H1 (cell line): ENCODE results near the gene MYH7. TPM values are rescaled to one million over a fixed set of nuclear protein-coding genes. Genes with fewer than 3 reads are reported as not detected.
A peak's percentile ranks its signal among the peaks of the same experiment; 100 is the strongest.

ENCODE experiments used
- CTCF ChIA-PET: fragments of 300-600 bp; sonication (Branson Sonifier 250); formaldehyde crosslinking; loops from one replicate; lab custom pipeline; 2021; ENCODE audit not compliant: partially characterized antibody; lab: Charles Lee
- POLR2A ChIA-PET: fragments of 300-600 bp; sonication (Branson Sonifier 250); formaldehyde crosslinking; loops from one replicate; lab custom pipeline; 2021; ENCODE audit warnings: inconsistent platforms; ENCODE audit not compliant: partially characterized antibody; lab: Charles Lee
- DNase-seq, 2 experiments: peaks; one replicate each; pipeline versions ENCODE4 v3.0.0 to v3.0.0-alpha.2; 2010 to 2022; ENCODE audit warnings: low spot score in 2 of 2, low read depth in 1 of 2, mixed read lengths in 1 of 2
- FAIRE-seq: peaks from 2 replicates; lab custom pipeline; 2011; peaks lifted over from hg19 to GRCh38; lab: Jason Lieb, UNC
- H2AFZ ChIP-seq: 2 replicates; pipeline ENCODE4 v1.8.1; 2012; ENCODE audit warnings: low read length, inconsistent platforms
- H2AK5ac ChIP-seq: 2 replicates; pipeline ENCODE4 v1.6.1; 2013; ENCODE audit warnings: low read depth, low read length
- H2BK120ac ChIP-seq: replicated peaks from 2 replicates; pipeline ENCODE3; 2013; ENCODE audit warnings: low read depth, low read length, inconsistent platforms
- H2BK12ac ChIP-seq: 2 replicates; pipeline ENCODE4 v1.6.1; 2013; ENCODE audit warnings: low read depth, low read length
- H2BK15ac ChIP-seq: 2 replicates; pipeline ENCODE4 v1.6.1; 2013; ENCODE audit warnings: low read length
- H2BK20ac ChIP-seq: 2 replicates; pipeline ENCODE4 v1.6.1; 2013; ENCODE audit warnings: low read length
- H2BK5ac ChIP-seq: 2 replicates; pipeline ENCODE4 v1.6.1; 2013; ENCODE audit warnings: low read depth, low read length
- H3K14ac ChIP-seq: 2 replicates; pipeline ENCODE4 v1.6.1; 2013; ENCODE audit warnings: inconsistent platforms; ENCODE audit not compliant: insufficient read length
- H3K18ac ChIP-seq: 2 replicates; pipeline ENCODE4 v1.6.1; 2013; ENCODE audit warnings: low read length; ENCODE audit errors: extremely low read depth
- H3K23ac ChIP-seq: 2 replicates; pipeline ENCODE4 v1.6.1; 2013; ENCODE audit warnings: inconsistent platforms; ENCODE audit not compliant: insufficient read length
- H3K23me2 ChIP-seq: 2 replicates; pipeline ENCODE4 v1.6.1; 2013; ENCODE audit warnings: low read depth, low read length
- H3K27ac ChIP-seq: 2 replicates; pipeline ENCODE4 v1.6.1; 2011; ENCODE audit warnings: low read depth, low read length, inconsistent platforms
- H3K27me3 ChIP-seq, 4 experiments: replicated peaks in 1 of 4; 1 replicate in 1 of 4; 2 replicates in 3 of 4; pipeline versions ENCODE4 v1.6.1 to v1.8.1; 2011 to 2013; ENCODE audit warnings: low read length in 3 of 4, mild to moderate bottlenecking in 3 of 4, inconsistent platforms in 2 of 4, mixed read lengths in 2 of 4, moderate library complexity in 1 of 4; ENCODE audit not compliant: control insufficient read depth in 3 of 4, insufficient read depth in 3 of 4; ENCODE audit errors: extremely low read depth in 1 of 4
- H3K36me3 ChIP-seq, 4 experiments: 2 replicates each; pipeline versions ENCODE4 v1.6.1 to v1.8.1; 2011 to 2013; ENCODE audit warnings: mild to moderate bottlenecking in 4 of 4, low read length in 3 of 4, moderate library complexity in 2 of 4, control low read depth in 1 of 4, inconsistent platforms in 1 of 4; ENCODE audit not compliant: insufficient read depth in 4 of 4, control insufficient read depth in 2 of 4
- H3K4ac ChIP-seq: replicated peaks from 2 replicates; pipeline ENCODE3; 2013; ENCODE audit warnings: low read length, low read depth, mixed read lengths, inconsistent platforms; ENCODE audit not compliant: insufficient read length
- H3K4me1 ChIP-seq, 4 experiments: replicated peaks in 1 of 4; 1 replicate in 1 of 4; 2 replicates in 3 of 4; pipeline versions ENCODE4 v1.6.1 to v1.8.1; 2011 to 2013; ENCODE audit warnings: low read length in 3 of 4, inconsistent platforms in 2 of 4, mixed read lengths in 1 of 4; ENCODE audit not compliant: insufficient read depth in 4 of 4, control insufficient read depth in 3 of 4
- H3K4me2 ChIP-seq, 2 experiments: 2 replicates each; pipeline versions ENCODE4 v1.6.1 to v1.8.1; 2011 to 2013; ENCODE audit warnings: low read depth in 2 of 2, low read length in 2 of 2, control low read depth in 1 of 2, inconsistent platforms in 1 of 2, mild to moderate bottlenecking in 1 of 2; ENCODE audit not compliant: insufficient read depth in 1 of 2
- H3K4me3 ChIP-seq, 4 experiments: fragments of 200-600, 300-600 bp in 1 of 4; sonication (generic), shearing (Covaris generic), sonication (Bioruptor Twin) in 1 of 4; 2 replicates each; pipeline versions ENCODE4 v1.5.1 to v1.8.1; 2011 to 2016; ENCODE audit warnings: low read length in 4 of 4, low read depth in 3 of 4, control low read depth in 2 of 4, inconsistent platforms in 2 of 4, mild to moderate bottlenecking in 2 of 4, mixed read lengths in 1 of 4, moderate library complexity in 1 of 4; ENCODE audit not compliant: insufficient read depth in 2 of 4; ENCODE audit errors: extremely low read depth in 1 of 4
- H3K56ac ChIP-seq: replicated peaks from 2 replicates; pipeline ENCODE3; 2013; ENCODE audit warnings: low read depth, mild to moderate bottlenecking, mixed read lengths, low read length, inconsistent platforms; ENCODE audit not compliant: insufficient read length
- H3K79me1 ChIP-seq: 2 replicates; pipeline ENCODE4 v1.6.1; 2013; ENCODE audit warnings: low read depth, low read length, control low read depth
- H3K79me2 ChIP-seq, 2 experiments: 2 replicates each; pipeline versions ENCODE4 v1.6.1 to v1.8.1; 2012 to 2013; ENCODE audit warnings: low read length in 2 of 2, mild to moderate bottlenecking in 2 of 2, inconsistent platforms in 1 of 2; ENCODE audit not compliant: insufficient read depth in 2 of 2, control insufficient read depth in 1 of 2
- H3K9ac ChIP-seq, 4 experiments: replicated peaks in 1 of 4; 1 replicate in 1 of 4; 2 replicates in 3 of 4; pipeline versions ENCODE4 v1.6.1 to v1.8.1; 2011 to 2013; ENCODE audit warnings: low read depth in 3 of 4, low read length in 3 of 4, control low read depth in 2 of 4, mild to moderate bottlenecking in 2 of 4, moderate library complexity in 2 of 4, inconsistent platforms in 1 of 4; ENCODE audit errors: extremely low read depth in 1 of 4
- H3K9me3 ChIP-seq, 2 experiments: 2 replicates each; pipeline versions ENCODE4 v1.6.1 to v1.8.1; 2012 to 2013; ENCODE audit warnings: mild to moderate bottlenecking in 2 of 2, moderate library complexity in 2 of 2, control low read depth in 1 of 2, inconsistent platforms in 1 of 2, low read depth in 1 of 2, low read length in 1 of 2, mixed read lengths in 1 of 2; ENCODE audit not compliant: insufficient read depth in 2 of 2
- H4K20me1 ChIP-seq, 2 experiments: replicated peaks in 1 of 2; 2 replicates each; pipeline versions ENCODE3 to v1.8.1; 2011 to 2013; ENCODE audit warnings: inconsistent platforms in 2 of 2, low read length in 2 of 2, mild to moderate bottlenecking in 1 of 2; ENCODE audit not compliant: insufficient read depth in 2 of 2, control insufficient read depth in 1 of 2
- H4K5ac ChIP-seq: 2 replicates; pipeline ENCODE4 v1.6.1; 2013; ENCODE audit warnings: low read length, low read depth, mixed read lengths, inconsistent platforms; ENCODE audit not compliant: insufficient read length
- H4K8ac ChIP-seq: 2 replicates; pipeline ENCODE4 v1.8.0; 2013; ENCODE audit warnings: mild to moderate bottlenecking, moderate library complexity, low read length, inconsistent platforms; ENCODE audit not compliant: insufficient read depth; ENCODE audit errors: extremely low read depth
- H4K91ac ChIP-seq: replicated peaks from 2 replicates; pipeline ENCODE3; 2013; ENCODE audit warnings: low read length, mixed read lengths, inconsistent platforms; ENCODE audit not compliant: insufficient read length
- CBX5 ChIP-seq: fragments of 300-800, 300-1000 bp; sonication (generic); IDR thresholded peaks from 2 replicates; pipeline ENCODE4 v1.7.1; 2016; ENCODE audit warnings: antibody characterized with exemption, low read length, low read depth
- CHD2 ChIP-seq: IDR thresholded peaks from 2 replicates; pipeline ENCODE4 v1.6.1; 2012; ENCODE audit warnings: low read length, improper control_type of control experiment
- RBBP5 ChIP-seq: IDR thresholded peaks from 2 replicates; pipeline ENCODE4 v1.7.1; 2012; ENCODE audit warnings: low read depth, mild to moderate bottlenecking, inconsistent platforms, low read length, moderate library complexity, borderline replicate concordance
- TBP ChIP-seq: IDR thresholded peaks from 2 replicates; pipeline ENCODE4 v1.6.1; 2011; ENCODE audit warnings: low read depth, low read length, improper control_type of control experiment
- TEAD4 ChIP-seq: IDR thresholded peaks from 2 replicates; pipeline ENCODE4 v1.6.1; 2012; ENCODE audit warnings: low read depth, low read length, inconsistent platforms, mixed read lengths
- YY1 ChIP-seq: IDR thresholded peaks from 2 replicates; pipeline ENCODE4 v1.6.1; 2011; ENCODE audit warnings: low read depth, mild to moderate bottlenecking, low read length
- WGBS, 2 experiments: shearing (Covaris generic) in 1 of 2; methylation state at CpG; one replicate each; pipeline versions ENCODE4 v1.1.6 to v1.1.7; 2013 to 2015; ENCODE audit warnings: low lambda C conversion rate in 2 of 2, mixed read lengths in 2 of 2, inconsistent platforms in 1 of 2, low coverage in 1 of 2, missing lambda C conversion rate in 1 of 2; ENCODE audit not compliant: insufficient replicate concordance in 2 of 2, insufficient coverage in 1 of 2, insufficient read length in 1 of 2; ENCODE audit errors: extremely low coverage in 1 of 2, missing lambda C conversion rate in 1 of 2; 5-methylcytosine and 5-hydroxymethylcytosine counted together
- polyA plus RNA-seq, 7 experiments: library from polyadenylated mRNA; depleted of rRNA in 3 of 7; stranded (reverse) in 5 of 7; unstranded in 2 of 7; fragments of >200 nt in 5 of 7; fragments of 200-250 nt in 2 of 7; gene quantifications; 1 replicate in 5 of 7; 2 replicates in 1 of 7; 4 replicates in 1 of 7; pipeline versions ENCODE4 v1.2.1 to v1.2.3, GENCODE V29; 2011 to 2013; ENCODE audit warnings: missing spikeins in 2 of 7, mixed read lengths in 2 of 7
- total RNA-seq: library from RNA; stranded (reverse); fragmentation: NEBNext Ultra II Directional; extraction: Animal tissue kit (Norgen Biotek cat#: 25700); gene quantifications from 2 replicates; pipeline ENCODE4 v1.2.1, GENCODE V29; 2021

MYH7 gene
- total and polyA plus RNA-seq, 2 of the 8 experiments (the other 6 are each of a cell fraction or from before 2014, with no cell fraction given) = not detected

- H3K79me1 ChIP-seq = no peaks in the 10 kb centered on the region
- no peaks in the 10 kb centered on the region for H3K36me3 ChIP-seq
- H3K14ac ChIP-seq = no peak overlapping the region
- no peak overlapping the region for H3K4me2 ChIP-seq
- H3K9ac ChIP-seq = no peak overlapping the region; a peak in 1 of 7 replicates
- peak overlapping the region; percentile 16 for H4K91ac ChIP-seq
- peak overlapping the region; percentile 79 for H2AFZ ChIP-seq
- H3K23ac ChIP-seq = no peak overlapping the region
- H2BK20ac ChIP-seq = 0 out of 2 replicates have a peak overlapping the region, but pooled peaks have one; percentile 27
- H2BK15ac ChIP-seq = no peak overlapping the region
- H2BK12ac ChIP-seq = no peak overlapping the region; the same call in 1 of the 2 replicates
- TF ChIP-seq RBBP5 (no peak), TBP (no peak), CHD2 (no peak), YY1 (no peak), CBX5 (no peak), TEAD4 (no peak)
- H4K20me1 ChIP-seq = no peaks in the 10 kb centered on the region
- ChIA-PET POLR2A (interaction anchor here (0.7 to 1.8 kb wide), 3 partner anchors 8 to 118 kb away, joined by 3 to 4 read pairs (median 4); partner anchors contain the start of gene PABPN1), CTCF (interaction anchor here (0.5 to 3.2 kb wide), 12 partner anchors 9 to 370 kb away, joined by 3 to 12 read pairs (median 4); partner anchors contain the start of gene CMTM5)
- no peak overlapping the region for H2BK5ac ChIP-seq
- no peak overlapping the region for H2AK5ac ChIP-seq
- WGBS, 2 experiments = 75% methylated on average over 14 of the region's 15 CpGs; no CpG with 5 or more reads in 1 of the 2 experiments
- no peak overlapping the region for H4K5ac ChIP-seq
- peaks cover 0 to 4% (median 1%) of the 10 kb centered on the region in 4 experiments; a peak in 3 of 7 replicates for H3K27me3 ChIP-seq
- DNase-seq (peak in 1 of 2 experiments; percentile 47), FAIRE-seq (no peak)
- H2BK120ac ChIP-seq = no peak overlapping the region
- H3K4me1 ChIP-seq = peaks cover 0 to 15% (median 11%) of the 10 kb centered on the region in 4 experiments; a peak in 6 of 7 replicates
- no peak overlapping the region for H3K56ac ChIP-seq
- H3K9me3 ChIP-seq = no peaks in the 10 kb centered on the region
- no peak overlapping the region for H4K8ac ChIP-seq
- no peaks in the 10 kb centered on the region; the same call in none of the 2 replicates for H3K23me2 ChIP-seq
- H3K27ac ChIP-seq = no peak overlapping the region
- no peak overlapping the region for H3K4me3 ChIP-seq
- no peaks in the 10 kb centered on the region for H3K79me2 ChIP-seq
- H3K18ac ChIP-seq = 0 out of 2 replicates have a peak overlapping the region, but pooled peaks have one; percentile 27
- peak overlapping the region; percentile 2 for H3K4ac ChIP-seq
Observed at GRCh38 chr14:23438101-23438971, 2.9 kb upstream of the MYH7 start.
